Ureter (tissue), 1 donor: ENCODE data around the gene APOO. TPM values are rescaled to one million over a fixed set of nuclear protein-coding genes. Genes with fewer than 3 reads are reported as not detected.

ENCODE experiments used
- DNase-seq: peaks from one replicate; pipeline ENCODE4 v3.0.0-alpha.2; 2020; ENCODE audit warnings: low spot score
- total RNA-seq: library from RNA; stranded (reverse); gene quantifications from one replicate; pipeline ENCODE4 v1.2.4, GENCODE V29; 2023
- donor health status: DM: yes; HTN: yes; CAD: no.

Gene APOO
- total RNA-seq, 1 donor from 2014 or later, result 38.1 TPM

DNA sequence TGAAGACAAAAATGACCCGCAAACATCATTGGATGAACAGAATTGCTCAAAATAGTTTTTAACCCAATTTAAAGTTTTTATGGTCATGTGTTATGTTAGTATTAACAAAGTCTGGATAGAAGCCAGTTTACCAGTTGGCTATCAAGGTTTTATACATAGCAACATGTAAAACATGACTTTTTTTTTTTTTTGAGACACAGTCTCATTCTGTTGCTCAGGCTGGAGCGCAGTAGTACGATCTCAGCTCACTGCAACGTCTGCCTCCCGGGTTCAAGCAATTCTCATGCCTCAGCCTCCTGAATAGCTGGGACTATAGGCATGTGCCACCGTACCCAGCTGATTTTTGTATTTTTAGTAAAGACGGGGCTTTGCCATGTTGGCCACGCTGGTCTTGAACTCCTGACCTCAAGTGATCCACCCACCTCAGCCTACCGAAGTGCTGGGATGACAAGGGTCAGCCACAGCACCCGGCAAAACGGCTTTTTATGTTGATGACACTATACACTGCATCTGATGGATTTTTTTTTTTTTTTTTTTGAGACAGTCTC is 121.4 kb downstream of the APOO start:
- no peak for DNase-seq

DNA sequence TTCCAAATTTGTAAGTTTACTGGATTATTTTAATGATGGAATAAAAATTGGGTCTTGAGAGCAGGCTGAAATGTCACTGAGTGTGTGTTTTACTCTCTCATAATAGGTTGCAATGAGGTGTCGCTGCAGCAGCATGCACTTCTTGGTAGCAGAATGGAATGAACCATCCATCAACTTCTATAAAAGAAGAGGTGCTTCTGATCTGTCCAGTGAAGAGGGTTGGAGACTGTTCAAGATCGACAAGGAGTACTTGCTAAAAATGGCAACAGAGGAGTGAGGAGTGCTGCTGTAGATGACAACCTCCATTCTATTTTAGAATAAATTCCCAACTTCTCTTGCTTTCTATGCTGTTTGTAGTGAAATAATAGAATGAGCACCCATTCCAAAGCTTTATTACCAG is 122.2 kb downstream of the APOO start:
- DNase-seq, result no peak

DNA sequence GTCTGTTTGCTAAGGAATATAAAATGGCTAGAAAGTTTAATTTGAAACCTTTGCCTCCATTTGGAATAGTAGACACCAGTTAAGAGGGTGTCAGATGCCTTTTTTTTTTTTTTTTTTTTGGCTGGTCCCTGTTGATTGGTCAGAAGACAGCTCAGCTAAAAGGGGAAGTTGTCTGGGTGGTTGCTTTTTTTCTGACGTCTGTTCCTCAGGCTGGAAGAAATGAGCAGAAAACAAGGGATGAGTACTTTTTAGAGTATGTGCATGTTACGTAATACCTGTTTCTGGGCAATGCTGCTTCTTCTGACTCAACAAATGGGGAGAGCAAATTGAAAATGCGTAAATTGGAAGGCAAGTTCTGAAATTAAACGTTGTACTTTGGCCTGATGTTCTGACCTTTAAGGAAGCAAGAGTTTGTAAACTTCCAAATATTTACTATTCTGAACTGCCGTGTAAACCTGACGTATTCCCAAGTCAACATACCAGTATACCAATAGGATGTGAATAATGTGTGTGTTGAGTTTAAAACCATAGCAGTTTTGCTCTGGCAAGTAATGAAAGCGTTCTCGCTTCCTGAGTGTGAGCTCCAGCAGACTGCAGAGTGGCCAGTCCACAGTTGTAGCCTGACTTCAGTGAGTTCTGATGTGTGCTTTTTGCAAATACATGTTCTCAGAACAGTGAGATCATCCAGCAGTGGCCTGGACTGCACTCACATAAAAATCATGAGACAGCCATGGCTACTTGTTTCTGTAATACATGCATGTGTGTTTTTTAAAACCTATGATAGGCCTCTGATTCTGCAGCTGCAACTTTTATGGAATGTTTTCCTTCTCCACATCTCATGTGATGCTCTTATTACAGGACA is 123.0 kb downstream of the APOO start:
- no peak for DNase-seq

DNA sequence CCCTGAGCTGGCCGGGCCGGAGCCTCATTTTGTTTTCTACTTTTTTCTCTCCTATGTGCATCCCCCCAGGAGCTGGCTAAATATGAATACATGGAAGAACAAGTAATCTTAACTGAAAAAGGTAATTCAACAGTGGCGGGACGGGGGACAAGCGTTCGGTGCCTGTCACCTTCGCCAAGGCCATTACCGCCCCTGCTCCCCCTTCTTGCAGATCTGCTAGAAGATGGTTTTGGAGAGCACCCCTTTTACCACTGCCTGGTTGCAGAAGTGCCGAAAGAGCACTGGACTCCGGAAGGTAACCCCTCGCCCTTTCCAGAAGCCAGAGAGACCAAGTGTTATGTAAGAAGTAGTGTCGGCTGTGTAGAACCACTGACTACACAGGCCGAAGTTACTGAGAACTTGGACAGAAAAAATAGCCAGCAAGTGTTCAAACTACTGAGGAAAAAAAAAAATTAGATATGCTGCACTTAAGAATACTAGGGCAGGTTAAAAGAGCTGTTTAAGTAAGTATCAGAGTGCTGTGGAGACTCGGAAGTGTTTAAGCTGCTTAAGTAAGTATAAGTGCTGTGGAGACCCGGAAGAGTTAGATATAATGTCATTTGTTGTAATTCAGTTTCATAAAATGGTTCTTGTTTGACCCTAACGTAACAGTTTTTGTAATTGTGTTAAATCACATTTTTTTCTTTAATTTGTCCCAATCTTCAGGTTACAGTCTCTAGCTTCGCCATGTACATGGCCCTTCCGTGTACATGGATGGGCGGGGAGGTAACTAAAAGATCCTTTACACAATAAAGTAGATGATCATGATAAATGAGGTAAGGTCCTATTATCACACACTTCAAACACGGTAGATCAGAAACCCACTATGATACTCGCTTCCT is 123.9 kb downstream of the APOO start:
- DNase-seq, result no peak

Other genes starting within 250 kb of the APOO start
- gene PRDX4, start 240.4 kb downstream of the APOO start, total RNA-seq, result 53.9 TPM
- 31.0 TPM for gene ACOT9, start 164.7 kb downstream of the APOO start, total RNA-seq
- 205 TPM for gene SAT1, start 124.8 kb downstream of the APOO start, total RNA-seq
- not detected for gene CXorf58, start 68 bp upstream of the APOO start, total RNA-seq
- gene KLHL15, start 119.2 kb upstream of the APOO start, total RNA-seq, result 7.8 TPM
- gene EIF2S3, start 147.0 kb upstream of the APOO start, total RNA-seq, result 215 TPM
- gene ZFX, start 241.8 kb upstream of the APOO start, total RNA-seq, result 75.0 TPM